ENCODE measurements around the gene CRABP1. TPM values are rescaled to one million over a fixed set of nuclear protein-coding genes. Genes with fewer than 3 reads are reported as not detected.

CRABP1 gene
- total RNA-seq, 2 donors from 2014 or later: not detected

DNA sequence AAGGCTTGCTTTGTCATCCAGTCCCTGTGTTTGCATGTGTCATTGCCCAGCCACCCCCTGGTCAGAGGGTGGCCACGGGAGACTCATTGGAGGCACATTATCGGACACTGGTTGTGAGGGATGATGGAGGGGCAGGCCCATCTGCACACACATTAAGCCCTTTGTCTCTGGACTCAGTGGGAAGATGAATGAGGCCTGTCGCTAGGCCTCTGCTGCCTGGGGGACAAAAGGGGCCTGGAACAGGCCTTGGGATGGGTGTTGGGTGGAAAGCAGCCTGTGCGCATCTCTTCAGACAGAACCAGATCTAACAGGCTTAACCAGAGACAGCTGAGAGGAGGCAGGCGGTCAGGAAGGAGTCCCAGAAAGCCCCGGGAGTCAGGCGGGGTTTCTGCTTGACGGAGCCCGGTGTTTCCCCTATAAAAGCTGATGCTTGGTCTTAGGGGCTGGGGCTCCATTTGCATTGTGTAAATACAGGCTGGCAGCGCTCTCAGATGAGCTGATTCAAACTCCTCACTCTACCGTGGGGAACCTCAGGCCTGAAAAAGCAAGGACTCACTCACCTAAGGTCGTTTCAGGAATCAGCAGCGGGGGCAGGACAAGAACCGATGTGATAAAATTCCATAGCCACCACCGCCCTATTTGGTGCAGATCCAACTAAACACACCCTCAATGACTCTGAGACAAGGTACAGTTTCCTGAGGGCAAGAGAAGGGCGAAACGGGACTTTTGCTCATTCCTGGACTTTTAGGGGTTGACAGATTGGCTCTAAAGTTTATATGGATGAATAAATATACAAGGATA is 23.7 kb upstream of the CRABP1 start:
- Histone ChIP-seq H3K4me1 (replicated peaks) (no peaks in the 10 kb centered on the region), H3K36me3 (no peaks in the 10 kb centered on the region), H3K9me3 (no peaks in the 10 kb centered on the region), H3K27ac (no peak overlapping the region), H3K27me3 (replicated peaks; ENCODE audit: insufficient read depth) (no peaks in the 10 kb centered on the region), H3K4me3 (no peak overlapping the region)
- intact Hi-C loops (cut with DNase I): no loop called here
- DNase-seq (ENCODE audit: low spot score): no peak
- TF ChIP-seq POLR2AphosphoS5 (IDR thresholded peaks at IDR 0.05): no peak
- TF ChIP-seq POLR2A (IDR thresholded peaks at IDR 0.05): no peak
- TF ChIP-seq, protein P1, sequence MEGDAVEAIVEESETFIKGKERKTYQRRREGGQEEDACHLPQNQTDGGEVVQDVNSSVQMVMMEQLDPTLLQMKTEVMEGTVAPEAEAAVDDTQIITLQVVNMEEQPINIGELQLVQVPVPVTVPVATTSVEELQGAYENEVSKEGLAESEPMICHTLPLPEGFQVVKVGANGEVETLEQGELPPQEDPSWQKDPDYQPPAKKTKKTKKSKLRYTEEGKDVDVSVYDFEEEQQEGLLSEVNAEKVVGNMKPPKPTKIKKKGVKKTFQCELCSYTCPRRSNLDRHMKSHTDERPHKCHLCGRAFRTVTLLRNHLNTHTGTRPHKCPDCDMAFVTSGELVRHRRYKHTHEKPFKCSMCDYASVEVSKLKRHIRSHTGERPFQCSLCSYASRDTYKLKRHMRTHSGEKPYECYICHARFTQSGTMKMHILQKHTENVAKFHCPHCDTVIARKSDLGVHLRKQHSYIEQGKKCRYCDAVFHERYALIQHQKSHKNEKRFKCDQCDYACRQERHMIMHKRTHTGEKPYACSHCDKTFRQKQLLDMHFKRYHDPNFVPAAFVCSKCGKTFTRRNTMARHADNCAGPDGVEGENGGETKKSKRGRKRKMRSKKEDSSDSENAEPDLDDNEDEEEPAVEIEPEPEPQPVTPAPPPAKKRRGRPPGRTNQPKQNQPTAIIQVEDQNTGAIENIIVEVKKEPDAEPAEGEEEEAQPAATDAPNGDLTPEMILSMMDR (IDR thresholded peaks at IDR 0.05): no peak
- WGBS: 55% methylated on average over 17 of the region's 17 CpGs

DNA sequence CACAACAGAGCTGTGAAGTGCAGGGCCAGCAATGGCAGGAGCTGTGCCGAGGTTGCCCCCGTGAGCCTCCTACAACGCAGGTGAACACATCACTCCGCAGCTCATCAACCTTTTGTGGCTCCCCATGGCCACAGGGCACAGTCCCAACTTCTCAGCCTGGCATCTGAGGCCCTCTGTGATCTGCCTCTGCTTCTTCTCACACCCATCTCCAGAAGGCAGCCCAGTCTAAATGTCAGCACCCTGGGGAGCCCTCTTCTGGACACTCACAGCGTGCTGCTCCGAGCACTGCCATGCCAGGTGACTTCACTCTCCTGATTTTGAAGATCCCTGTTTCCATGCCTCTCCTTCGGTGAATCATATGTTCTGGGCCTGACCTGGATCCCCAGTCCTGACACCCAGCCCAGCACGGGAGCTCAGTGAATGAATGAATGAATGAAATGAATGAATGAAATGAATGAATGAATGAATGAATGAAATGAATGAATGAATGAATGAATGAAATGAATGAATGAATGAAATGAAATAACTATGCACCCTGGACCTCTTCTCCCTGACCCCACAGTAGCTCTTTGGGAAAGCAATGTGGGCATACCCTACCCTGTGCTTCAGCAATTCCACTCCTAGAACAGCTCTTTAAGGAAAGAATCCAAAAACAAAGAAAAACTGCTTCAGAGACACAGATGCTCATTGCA is 22.9 kb upstream of the CRABP1 start:
- H3K27me3 ChIP-seq (replicated peaks; ENCODE audit: insufficient read depth): no peaks in the 10 kb centered on the region
- H3K27ac ChIP-seq: no peak overlapping the region
- no peak for DNase-seq (ENCODE audit: low spot score)
- intact Hi-C loops (cut with DNase I): no loop called here
- WGBS: 68% methylated on average over 8 of the region's 8 CpGs
- H3K4me3 ChIP-seq: no peak overlapping the region
- no peaks in the 10 kb centered on the region for H3K9me3 ChIP-seq
- no peaks in the 10 kb centered on the region for H3K36me3 ChIP-seq
- TF ChIP-seq, protein P1 (IDR thresholded peaks at IDR 0.05): no peak
- TF ChIP-seq POLR2AphosphoS5 (IDR thresholded peaks at IDR 0.05) (no peak), POLR2A (IDR thresholded peaks at IDR 0.05) (no peak)
- no peaks in the 10 kb centered on the region for H3K4me1 ChIP-seq (replicated peaks)

DNA sequence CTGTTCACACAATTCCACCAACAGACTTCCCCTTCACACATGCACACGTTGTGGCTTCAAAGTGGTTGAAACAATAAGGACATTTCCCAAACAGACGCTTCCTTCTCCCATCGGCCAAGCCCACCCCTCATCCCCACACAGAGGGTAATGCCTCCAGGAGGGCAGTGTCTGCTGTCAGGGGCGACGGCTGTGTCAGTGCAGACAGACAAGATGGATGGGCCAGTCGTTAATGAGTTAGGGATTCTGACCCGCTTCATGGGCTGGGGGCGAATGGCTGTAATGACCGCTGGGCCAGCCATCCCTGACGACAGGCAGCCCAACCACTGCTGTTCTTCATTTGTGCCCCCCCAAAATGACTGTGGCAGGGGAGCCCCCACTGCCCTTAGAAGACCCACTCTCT is 20.6 kb upstream of the CRABP1 start:
- no peaks in the 10 kb centered on the region for H3K36me3 ChIP-seq
- H3K27me3 ChIP-seq (replicated peaks; ENCODE audit: insufficient read depth): no peaks in the 10 kb centered on the region
- intact Hi-C loops (cut with DNase I): no loop called here
- 86% methylated on average over 10 of the region's 10 CpGs for WGBS
- TF ChIP-seq POLR2AphosphoS5 (IDR thresholded peaks at IDR 0.05): no peak
- no peak overlapping the region for H3K27ac ChIP-seq
- no peaks in the 10 kb centered on the region for H3K9me3 ChIP-seq
- H3K4me3 ChIP-seq: no peak overlapping the region
- DNase-seq (ENCODE audit: low spot score): no peak
- H3K4me1 ChIP-seq (replicated peaks): no peaks in the 10 kb centered on the region

DNA sequence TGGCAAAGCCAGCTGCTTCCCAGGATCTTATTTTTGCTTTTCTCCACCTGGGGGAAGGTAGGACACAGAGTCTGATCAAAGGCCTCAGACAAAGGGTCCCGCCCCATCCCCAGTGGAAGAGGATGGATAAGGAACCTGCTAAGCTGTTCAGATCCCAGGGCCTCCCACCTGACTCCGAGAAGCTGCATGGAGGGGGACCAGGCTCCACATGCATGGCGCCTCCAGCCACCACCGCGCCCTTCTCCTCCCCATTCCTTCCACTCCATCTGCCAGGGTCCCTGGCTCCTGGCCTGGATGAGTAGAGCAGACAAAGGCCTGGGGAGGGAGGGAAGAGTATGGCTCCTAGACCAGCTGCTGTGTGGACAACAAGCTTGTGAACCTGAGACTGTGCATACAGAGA is 20.0 kb upstream of the CRABP1 start:
- Histone ChIP-seq H3K27me3 (replicated peaks; ENCODE audit: insufficient read depth) (no peaks in the 10 kb centered on the region), H3K4me1 (replicated peaks) (no peaks in the 10 kb centered on the region), H3K9me3 (no peaks in the 10 kb centered on the region), H3K4me3 (no peak overlapping the region), H3K27ac (no peak overlapping the region), H3K36me3 (no peaks in the 10 kb centered on the region)
- TF ChIP-seq POLR2AphosphoS5 (IDR thresholded peaks at IDR 0.05) (no peak), POLR2A (IDR thresholded peaks at IDR 0.05) (no peak)
- TF ChIP-seq, protein P1 (IDR thresholded peaks at IDR 0.05): no peak
- intact Hi-C loops (cut with DNase I): no loop called here
- DNase-seq (ENCODE audit: low spot score): no peak
- WGBS: 93% methylated on average over 5 of the region's 5 CpGs

DNA sequence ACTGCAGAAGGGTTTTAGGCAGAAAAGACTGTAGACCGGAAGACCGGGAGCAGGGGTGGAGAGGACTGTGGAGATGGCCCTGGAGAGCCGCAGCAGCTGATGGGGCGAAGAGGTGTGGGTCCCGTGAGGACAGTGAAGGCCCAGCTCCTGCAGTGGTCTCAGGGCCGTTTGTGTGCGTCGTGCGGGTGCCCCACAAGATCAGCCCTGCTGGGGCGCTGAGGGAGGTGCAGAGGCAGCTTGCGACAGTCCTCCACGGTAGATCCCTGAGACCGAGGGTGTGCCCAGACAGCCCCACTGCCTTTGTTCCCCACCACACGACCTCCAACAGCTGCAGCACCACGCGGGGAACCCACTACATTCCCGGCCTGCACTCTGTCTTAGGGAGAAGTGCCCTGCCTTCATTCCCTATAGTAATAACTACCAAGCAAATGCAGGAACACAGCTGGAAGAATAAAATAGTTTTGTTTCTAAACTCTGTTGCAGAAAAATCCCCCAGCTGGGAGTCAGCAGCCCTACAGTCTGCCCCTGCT is 19.0 kb upstream of the CRABP1 start:
- Histone ChIP-seq H3K4me3 (no peak overlapping the region), H3K36me3 (no peaks in the 10 kb centered on the region), H3K27ac (no peak overlapping the region), H3K27me3 (replicated peaks; ENCODE audit: insufficient read depth) (no peaks in the 10 kb centered on the region), H3K9me3 (no peaks in the 10 kb centered on the region), H3K4me1 (replicated peaks) (no peaks in the 10 kb centered on the region)
- intact Hi-C loops (cut with DNase I): no loop called here
- TF ChIP-seq POLR2A (IDR thresholded peaks at IDR 0.05) (no peak), POLR2AphosphoS5 (IDR thresholded peaks at IDR 0.05) (no peak)
- TF ChIP-seq, protein P1 (IDR thresholded peaks at IDR 0.05): no peak
- WGBS: 79% methylated on average over 10 of the region's 17 CpGs
- no peak for DNase-seq (ENCODE audit: low spot score)
